HepG2 (cell line): Measurements from ENCODE around the gene B3GALT6. TPM values are rescaled to one million over a fixed set of nuclear protein-coding genes. Genes with fewer than 3 reads are reported as not detected.

Experiments used
- ATAC-seq: fragments of 200-7000 bp; cut with Tn5 transposase; 3 replicates; pipeline ENCODE4 v1.9.1; 2020; ENCODE audit warnings: mild to moderate bottlenecking, moderate library complexity
- BruUV-seq: library from RNA; stranded (reverse); fragments of 400-500 nt; replicated peaks from 2 replicates; lab custom pipeline; 2021; lab: Mats Ljungman, UMichigan
- CTCF ChIA-PET: fragments of 300-600 bp; formaldehyde crosslinking; extraction: SDS; loops from one replicate; lab custom pipeline; 2021; ENCODE audit warnings: low total read pairs, inconsistent platforms, low intra/inter-chr PET ratio; lab: Yijun Ruan, JAX
- POLR2A ChIA-PET: fragments of 350-600 bp; sonication (Branson Sonifier 250); formaldehyde crosslinking; loops from one replicate; lab custom pipeline; 2020; ENCODE audit warnings: antibody characterized with exemption, inconsistent platforms; lab: Yijun Ruan, JAX
- DNase-seq: peaks from one replicate; pipeline ENCODE4 v3.0.0-alpha.2; 2015; ENCODE audit warnings: low spot score
- FAIRE-seq: peaks from 3 replicates; lab custom pipeline; 2011; peaks lifted over from hg19 to GRCh38; lab: Jason Lieb, UNC
- H2AFZ ChIP-seq: one replicate; pipeline ENCODE4 v1.6.1; 2011; ENCODE audit warnings: low read length, inconsistent platforms
- H3K27ac ChIP-seq: fragments of 300-600 bp; 3 replicates; pipeline ENCODE4 v1.8.0; 2011; ENCODE audit warnings: mixed run types, mild to moderate bottlenecking, mixed read lengths, low read length, inconsistent platforms; ENCODE audit not compliant: insufficient read depth; ENCODE audit errors: extremely low read length
- H3K27me3 ChIP-seq, 2 experiments: fragments of 200-600 bp in 1 of 2; 2 replicates in 1 of 2; 3 replicates in 1 of 2; pipeline versions ENCODE4 v1.6.0 to v1.8.0; 2011; ENCODE audit warnings: low read length in 2 of 2, mild to moderate bottlenecking in 2 of 2, moderate library complexity in 2 of 2, inconsistent platforms in 1 of 2; ENCODE audit not compliant: insufficient read depth in 2 of 2, control insufficient read depth in 1 of 2
- H3K36me3 ChIP-seq, 2 experiments: fragments of 200-600 bp in 1 of 2; replicated peaks in 1 of 2; 2 replicates in 1 of 2; 3 replicates in 1 of 2; pipeline versions ENCODE4 v1.5.1 to v1.8.0; 2011; ENCODE audit warnings: low read length in 2 of 2, inconsistent platforms in 1 of 2; ENCODE audit not compliant: insufficient read depth in 2 of 2, control insufficient read depth in 1 of 2
- H3K4me1 ChIP-seq: 2 replicates; pipeline ENCODE4 v1.5.1; 2012; ENCODE audit warnings: low read length, inconsistent platforms; ENCODE audit not compliant: insufficient read depth
- H3K4me2 ChIP-seq: 2 replicates; pipeline ENCODE4 v1.6.0; 2011; ENCODE audit warnings: low read depth, low read length, inconsistent platforms
- H3K4me3 ChIP-seq, 3 experiments: fragments of 200-600 bp in 1 of 3; sonication (generic), shearing (Covaris generic) in 1 of 3; replicated peaks in 1 of 3; 2 replicates each; pipeline ENCODE4 v1.5.1; 2011 to 2016; ENCODE audit warnings: low read length in 3 of 3, inconsistent platforms in 2 of 3, low read depth in 2 of 3, mild to moderate bottlenecking in 2 of 3, control low read depth in 1 of 3, mixed read lengths in 1 of 3; ENCODE audit not compliant: insufficient read depth in 1 of 3
- H3K79me2 ChIP-seq: one replicate; pipeline ENCODE4 v1.6.1; 2011; ENCODE audit warnings: low read length, inconsistent platforms; ENCODE audit not compliant: insufficient read depth
- H3K9ac ChIP-seq: 2 replicates; pipeline ENCODE4 v1.6.0; 2011; ENCODE audit warnings: mild to moderate bottlenecking, low read depth, low read length, inconsistent platforms; ENCODE audit not compliant: insufficient read depth
- H3K9me3 ChIP-seq: 2 replicates; pipeline ENCODE4 v1.5.1; 2012; ENCODE audit warnings: mild to moderate bottlenecking, low read length
- H4K20me1 ChIP-seq: 2 replicates; pipeline ENCODE4 v1.6.0; 2011; ENCODE audit warnings: inconsistent platforms, mild to moderate bottlenecking, low read length, moderate library complexity; ENCODE audit not compliant: insufficient read depth
- KLF15 ChIP-seq: sonication (generic); formaldehyde crosslinking; IDR thresholded peaks from 2 replicates; pipeline ENCODE4 v1.8.1; 2023; ENCODE audit warnings: borderline replicate concordance, mild to moderate bottlenecking, inconsistent platforms, missing genetic modification reagents, mixed read lengths
- RBFOX2 ChIP-seq: fragments of 200-400 bp; formaldehyde crosslinking; IDR thresholded peaks from 2 replicates; pipeline ENCODE4 v1.6.1; 2017; ENCODE audit warnings: low read depth, mild to moderate bottlenecking, low read length
- ZFP36L2 ChIP-seq: sonication (generic); formaldehyde crosslinking; IDR thresholded peaks from 2 replicates; pipeline ENCODE4 v1.4.0; 2020; ENCODE audit warnings: missing genetic modification reagents
- ZNF547 ChIP-seq: sonication (generic); formaldehyde crosslinking; IDR thresholded peaks from 2 replicates; pipeline ENCODE4 v1.5.1; 2020; ENCODE audit warnings: mild to moderate bottlenecking, missing genetic modification reagents
- ZNF557 ChIP-seq: sonication (generic); formaldehyde crosslinking; IDR thresholded peaks from 2 replicates; pipeline ENCODE4 v1.4.0; 2020; ENCODE audit warnings: missing genetic modification reagents
- WGBS: methylation state at CpG from one replicate; pipeline ENCODE4 v1.1.6; 2017; ENCODE audit warnings: low lambda C conversion rate; 5-methylcytosine and 5-hydroxymethylcytosine counted together
- in situ Hi-C: cut with HindIII; loops from 2 replicates; pipeline ENCODE4 v1.10.0; 2017; ENCODE audit warnings: low pct_unique_long_range_greater_than_20kb; ENCODE audit not compliant: extremely low pct_ligation_motif_present
- intact Hi-C: fragments of 100-400 bp; cut with micrococcal nuclease; formaldehyde crosslinking; loops from one replicate; pipeline ENCODE4 v1.10.0; 2022; ENCODE audit not compliant: unreplicated experiment
- polyA plus RNA-seq, 8 experiments: library from polyadenylated mRNA; depleted of rRNA in 3 of 8; stranded (reverse) in 7 of 8; unstranded in 1 of 8; fragments of >200 nt; fragmentation: Illumina TruSeq in 4 of 8; extraction: Trizol in 4 of 8; gene quantifications; 2 replicates each; pipeline versions ENCODE4 v1.2.1 to v1.2.3, GENCODE V29; 2011 to 2016; ENCODE audit warnings: low read depth in 4 of 8, missing spikeins in 1 of 8, mixed read lengths in 1 of 8; ENCODE audit not compliant: insufficient read depth in 1 of 8
- total RNA-seq, 5 experiments: library from RNA; depleted of rRNA; stranded (reverse); fragments of >200 nt; fragmentation: Illumina TruSeq; extraction: Trizol; gene quantifications; 2 replicates each; pipeline ENCODE4 v1.2.3, GENCODE V29; 2016; ENCODE audit warnings: low read depth in 1 of 5
- TF ChIP-seq, protein P1 (sequence below): sonication (generic); formaldehyde crosslinking; IDR thresholded peaks from 2 replicates; pipeline ENCODE4 v1.4.0; 2020; ENCODE audit warnings: missing genetic modification reagents, mild to moderate bottlenecking, borderline replicate concordance
- TF ChIP-seq, protein P2 (sequence below): sonication (generic); formaldehyde crosslinking; IDR thresholded peaks from 2 replicates; pipeline ENCODE4 v1.8.0; 2022; ENCODE audit warnings: missing genetic modification reagents, mild to moderate bottlenecking, inconsistent platforms, borderline replicate concordance
- TF ChIP-seq, protein P3 (sequence below): sonication (generic); formaldehyde crosslinking; IDR thresholded peaks from 2 replicates; pipeline ENCODE4 v1.8.1; 2023; ENCODE audit warnings: mild to moderate bottlenecking, inconsistent platforms, moderate library complexity, missing genetic modification reagents, borderline replicate concordance
- TF ChIP-seq, protein P4 (sequence below): sonication (generic); formaldehyde crosslinking; IDR thresholded peaks from 2 replicates; pipeline ENCODE4 v1.4.0; 2020; ENCODE audit warnings: missing genetic modification reagents

The B3GALT6 gene
- total and polyA plus RNA-seq, 2 of the 13 experiments (the other 11 are each of a cell fraction or from before 2014, with no cell fraction given), result 3.9 to 14.2 TPM

DNA sequence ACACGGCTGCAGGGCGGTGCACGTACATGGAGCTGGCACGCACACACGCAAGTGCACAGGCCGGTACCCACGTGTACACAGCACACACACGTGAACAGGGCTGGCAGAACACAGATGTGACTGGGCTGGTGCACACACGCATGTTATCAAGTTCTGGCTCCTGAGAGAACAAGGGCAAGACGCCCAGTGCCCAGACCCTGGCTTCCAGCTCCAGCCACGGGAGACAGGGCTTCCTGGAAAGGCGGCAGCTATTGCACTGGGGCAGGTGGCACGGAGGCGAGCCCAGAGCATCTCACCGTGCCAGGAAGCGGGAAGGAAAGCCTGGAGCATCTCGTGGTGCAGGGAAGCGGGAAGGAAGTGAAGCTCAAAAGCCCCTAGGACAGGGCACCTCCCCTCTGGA is 6.1 kb upstream of the B3GALT6 start:
- DNase-seq, result no peak
- Histone ChIP-seq H4K20me1 (0 out of 2 replicates have a peak, but pooled peaks cover 7% of the 10 kb centered on the region), H3K27ac (no peak overlapping the region), H3K36me3 (peaks cover 31 to 67% of the 10 kb centered on the region in 2 experiments), H3K9me3 (no peaks in the 10 kb centered on the region), H3K4me2 (no peak overlapping the region), H3K4me1 (peaks cover 15% of the 10 kb centered on the region), H3K4me3 (no peak overlapping the region), H3K9ac (no peak overlapping the region), H3K79me2 (peaks cover 43% of the 10 kb centered on the region), H2AFZ (no peak overlapping the region), H3K27me3 (no peaks in the 10 kb centered on the region)
- no peak for FAIRE-seq
- CTCF ChIA-PET, result no interaction called here
- TF ChIP-seq, protein P1, sequence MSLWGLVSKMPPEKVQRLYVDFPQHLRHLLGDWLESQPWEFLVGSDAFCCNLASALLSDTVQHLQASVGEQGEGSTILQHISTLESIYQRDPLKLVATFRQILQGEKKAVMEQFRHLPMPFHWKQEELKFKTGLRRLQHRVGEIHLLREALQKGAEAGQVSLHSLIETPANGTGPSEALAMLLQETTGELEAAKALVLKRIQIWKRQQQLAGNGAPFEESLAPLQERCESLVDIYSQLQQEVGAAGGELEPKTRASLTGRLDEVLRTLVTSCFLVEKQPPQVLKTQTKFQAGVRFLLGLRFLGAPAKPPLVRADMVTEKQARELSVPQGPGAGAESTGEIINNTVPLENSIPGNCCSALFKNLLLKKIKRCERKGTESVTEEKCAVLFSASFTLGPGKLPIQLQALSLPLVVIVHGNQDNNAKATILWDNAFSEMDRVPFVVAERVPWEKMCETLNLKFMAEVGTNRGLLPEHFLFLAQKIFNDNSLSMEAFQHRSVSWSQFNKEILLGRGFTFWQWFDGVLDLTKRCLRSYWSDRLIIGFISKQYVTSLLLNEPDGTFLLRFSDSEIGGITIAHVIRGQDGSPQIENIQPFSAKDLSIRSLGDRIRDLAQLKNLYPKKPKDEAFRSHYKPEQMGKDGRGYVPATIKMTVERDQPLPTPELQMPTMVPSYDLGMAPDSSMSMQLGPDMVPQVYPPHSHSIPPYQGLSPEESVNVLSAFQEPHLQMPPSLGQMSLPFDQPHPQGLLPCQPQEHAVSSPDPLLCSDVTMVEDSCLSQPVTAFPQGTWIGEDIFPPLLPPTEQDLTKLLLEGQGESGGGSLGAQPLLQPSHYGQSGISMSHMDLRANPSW (CRISPR knock-in tag), result no peak
- TF ChIP-seq RBFOX2, result 0 out of 2 replicates have a peak, but pooled peaks have one; percentile 25
- WGBS, result 97% methylated on average over 16 of the region's 18 CpGs
- intact Hi-C loops (no loop called here), in situ Hi-C loops (no loop called here)
- POLR2A ChIA-PET, result no interaction called here
- no peak for ATAC-seq
- BruUV-seq, result no TSS peak

DNA sequence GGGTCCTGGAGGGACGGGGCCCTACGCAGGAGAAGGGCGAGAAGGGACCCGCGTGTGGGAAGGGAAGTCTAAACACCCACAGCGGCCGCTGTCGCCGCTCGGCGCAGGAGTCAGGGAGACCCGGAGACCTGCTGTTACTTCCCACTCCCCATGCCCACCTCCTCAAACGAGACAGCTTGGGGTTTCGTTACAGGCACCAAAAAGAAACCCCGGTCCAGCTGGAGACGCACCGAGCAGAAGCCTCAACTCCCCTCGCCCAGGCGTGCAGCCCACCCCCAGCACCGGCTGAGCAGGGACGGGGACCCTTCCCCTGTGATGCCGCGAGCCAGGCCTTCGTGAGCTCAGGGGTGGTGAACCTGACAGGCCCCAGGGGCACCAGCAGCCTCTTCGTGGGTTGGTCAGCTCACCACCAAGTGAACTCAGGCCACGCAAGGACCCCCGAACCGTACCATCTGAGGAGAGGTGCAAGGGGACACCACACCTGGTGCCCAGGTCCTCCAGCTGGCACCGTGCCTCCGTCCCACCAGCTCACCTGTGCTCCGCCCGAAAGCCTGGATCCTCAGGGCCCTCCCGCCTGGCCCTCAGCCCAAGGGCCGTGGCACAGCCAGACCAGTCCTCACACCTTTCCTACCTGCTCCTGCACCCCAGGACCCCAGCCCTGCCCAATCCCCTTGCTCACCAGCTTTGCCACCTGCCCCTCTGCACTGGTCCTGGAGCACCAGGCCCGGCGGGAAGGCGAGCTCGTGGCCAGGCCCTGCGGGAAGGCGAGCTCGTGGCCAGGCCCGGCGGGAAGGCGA is 5.3 kb upstream of the B3GALT6 start:
- DNase-seq (no peak), FAIRE-seq (no peak), ATAC-seq (no peak)
- ChIA-PET CTCF (no interaction called here), POLR2A (no interaction called here)
- H3K4me3 ChIP-seq, result no peak overlapping the region
- intact Hi-C loops, result no loop called here
- H3K27me3 ChIP-seq, result no peaks in the 10 kb centered on the region; a peak in 1 of 5 replicates
- H3K9me3 ChIP-seq, result no peaks in the 10 kb centered on the region
- peaks cover 49% of the 10 kb centered on the region for H3K79me2 ChIP-seq
- BruUV-seq, result no TSS peak
- no peak overlapping the region for H3K4me2 ChIP-seq
- 0 out of 2 replicates have a peak, but pooled peaks cover 7% of the 10 kb centered on the region for H4K20me1 ChIP-seq
- H3K36me3 ChIP-seq, result peaks cover 29 to 60% of the 10 kb centered on the region in 2 experiments
- no peak overlapping the region for H3K9ac ChIP-seq
- 98% methylated on average over 27 of the region's 44 CpGs for WGBS
- no peak overlapping the region for H2AFZ ChIP-seq
- peaks cover 15% of the 10 kb centered on the region for H3K4me1 ChIP-seq
- in situ Hi-C loops, result no loop called here
- H3K27ac ChIP-seq, result no peak overlapping the region
- no peak for TF ChIP-seq KLF15 (CRISPR knock-in tag)
- TF ChIP-seq, protein P2, sequence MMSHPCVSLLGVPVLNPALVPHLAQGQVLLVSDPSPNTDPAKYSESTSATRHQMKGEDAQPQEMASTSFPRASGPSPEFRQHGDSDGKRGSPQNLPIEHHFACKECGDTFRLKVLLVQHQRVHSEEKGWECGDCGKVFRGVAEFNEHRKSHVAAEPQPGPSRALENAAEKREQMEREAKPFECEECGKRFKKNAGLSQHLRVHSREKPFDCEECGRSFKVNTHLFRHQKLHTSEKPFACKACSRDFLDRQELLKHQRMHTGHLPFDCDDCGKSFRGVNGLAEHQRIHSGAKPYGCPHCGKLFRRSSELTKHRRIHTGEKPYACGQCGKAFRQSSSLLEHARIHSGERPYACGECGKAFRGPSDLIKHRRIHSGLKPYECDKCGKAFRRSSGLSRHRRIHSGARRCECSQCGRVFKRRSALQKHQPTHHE (CRISPR knock-in tag), result no peak
- TF ChIP-seq ZNF547 (CRISPR knock-in tag), result no peak
- TF ChIP-seq ZFP36L2 (CRISPR knock-in tag), result no peak
- TF ChIP-seq ZNF557 (CRISPR knock-in tag), result no peak
- TF ChIP-seq, protein P3, sequence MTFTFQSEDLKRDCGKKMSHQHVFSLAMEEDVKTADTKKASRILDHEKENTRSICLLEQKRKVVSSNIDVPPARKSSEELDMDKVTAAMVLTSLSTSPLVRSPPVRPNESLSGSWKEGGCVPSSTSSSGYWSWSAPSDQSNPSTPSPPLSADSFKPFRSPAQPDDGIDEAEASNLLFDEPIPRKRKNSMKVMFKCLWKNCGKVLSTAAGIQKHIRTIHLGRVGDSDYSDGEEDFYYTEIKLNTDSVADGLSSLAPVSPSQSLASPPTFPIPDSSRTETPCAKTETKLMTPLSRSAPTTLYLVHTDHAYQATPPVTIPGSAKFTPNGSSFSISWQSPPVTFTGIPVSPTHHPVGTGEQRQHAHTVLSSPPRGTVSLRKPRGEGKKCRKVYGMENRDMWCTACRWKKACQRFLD, result no peak
- TF ChIP-seq, protein P4, sequence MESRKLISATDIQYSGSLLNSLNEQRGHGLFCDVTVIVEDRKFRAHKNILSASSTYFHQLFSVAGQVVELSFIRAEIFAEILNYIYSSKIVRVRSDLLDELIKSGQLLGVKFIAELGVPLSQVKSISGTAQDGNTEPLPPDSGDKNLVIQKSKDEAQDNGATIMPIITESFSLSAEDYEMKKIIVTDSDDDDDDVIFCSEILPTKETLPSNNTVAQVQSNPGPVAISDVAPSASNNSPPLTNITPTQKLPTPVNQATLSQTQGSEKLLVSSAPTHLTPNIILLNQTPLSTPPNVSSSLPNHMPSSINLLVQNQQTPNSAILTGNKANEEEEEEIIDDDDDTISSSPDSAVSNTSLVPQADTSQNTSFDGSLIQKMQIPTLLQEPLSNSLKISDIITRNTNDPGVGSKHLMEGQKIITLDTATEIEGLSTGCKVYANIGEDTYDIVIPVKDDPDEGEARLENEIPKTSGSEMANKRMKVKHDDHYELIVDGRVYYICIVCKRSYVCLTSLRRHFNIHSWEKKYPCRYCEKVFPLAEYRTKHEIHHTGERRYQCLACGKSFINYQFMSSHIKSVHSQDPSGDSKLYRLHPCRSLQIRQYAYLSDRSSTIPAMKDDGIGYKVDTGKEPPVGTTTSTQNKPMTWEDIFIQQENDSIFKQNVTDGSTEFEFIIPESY, result no peak
